Neural cell (in vitro differentiated cells): Measurements from ENCODE around the gene SLC45A1.

Experiments
- EZH2 ChIP-seq: fragments of 200-600, 300-800 bp; shearing (Covaris generic), sonication (generic); IDR thresholded peaks from 2 replicates; pipeline ENCODE4 v1.6.1; 2014; ENCODE audit warnings: antibody characterized with exemption, low read length, borderline replicate concordance, mild to moderate bottlenecking; ENCODE audit not compliant: insufficient read depth, poor library complexity, severe bottlenecking
- MXI1 ChIP-seq: fragments of 450-650 bp; conservative IDR thresholded peaks from 2 replicates; pipeline ENCODE4 v1.6.1; 2014; ENCODE audit warnings: antibody characterized with exemption, mild to moderate bottlenecking; ENCODE audit not compliant: poor library complexity, severe bottlenecking
- TF ChIP-seq, protein P1 (sequence below): fragments of 450-650 bp; IDR thresholded peaks from 2 replicates; pipeline ENCODE4 v1.5.1; 2014; ENCODE audit warnings: antibody characterized with exemption, mild to moderate bottlenecking, moderate library complexity; ENCODE audit not compliant: poor library complexity, severe bottlenecking
- TF ChIP-seq, protein P2 (sequence below): IDR thresholded peaks from 2 replicates; pipeline ENCODE4 v1.6.1; 2012; ENCODE audit warnings: borderline replicate concordance

DNA sequence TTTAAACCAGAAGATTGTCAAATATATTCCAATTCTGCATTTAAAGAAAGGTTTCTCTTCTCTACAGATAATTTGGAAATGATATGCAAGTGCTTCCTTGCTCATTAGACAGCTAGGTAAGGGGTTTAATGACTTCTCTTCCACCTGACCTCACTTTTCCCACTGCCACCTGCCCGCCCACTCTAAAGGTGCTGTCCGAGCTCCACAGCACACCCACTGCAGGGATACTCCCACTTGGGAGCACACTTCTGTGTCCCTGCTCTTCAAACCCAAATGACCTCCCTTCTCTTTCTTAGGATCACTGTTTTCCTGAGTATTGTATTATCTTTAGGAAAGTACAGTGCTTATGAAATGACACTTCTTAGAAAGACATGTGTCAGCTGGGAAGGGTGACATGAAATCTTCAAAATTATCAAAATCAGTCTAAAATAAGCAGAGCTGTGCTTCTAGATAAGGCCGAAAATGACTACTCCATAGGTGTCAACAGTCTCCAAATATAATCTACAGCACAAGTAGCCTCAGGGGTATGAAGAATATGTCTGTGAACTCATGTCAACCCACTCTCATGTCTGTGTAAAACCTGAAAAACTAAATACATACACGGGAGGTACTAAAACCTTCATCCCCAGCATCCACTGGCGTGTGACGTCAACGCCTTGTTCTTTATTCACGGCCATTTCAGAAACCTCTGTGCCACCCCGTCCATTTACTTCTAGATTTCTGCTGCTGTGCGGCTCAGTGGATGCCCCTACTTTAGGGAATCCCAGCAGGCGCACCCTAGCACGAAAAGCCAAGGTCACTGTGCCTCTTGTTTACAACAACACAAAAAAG lies 71.0 kb downstream of the SLC45A1 start:
- TF ChIP-seq, protein P1, sequence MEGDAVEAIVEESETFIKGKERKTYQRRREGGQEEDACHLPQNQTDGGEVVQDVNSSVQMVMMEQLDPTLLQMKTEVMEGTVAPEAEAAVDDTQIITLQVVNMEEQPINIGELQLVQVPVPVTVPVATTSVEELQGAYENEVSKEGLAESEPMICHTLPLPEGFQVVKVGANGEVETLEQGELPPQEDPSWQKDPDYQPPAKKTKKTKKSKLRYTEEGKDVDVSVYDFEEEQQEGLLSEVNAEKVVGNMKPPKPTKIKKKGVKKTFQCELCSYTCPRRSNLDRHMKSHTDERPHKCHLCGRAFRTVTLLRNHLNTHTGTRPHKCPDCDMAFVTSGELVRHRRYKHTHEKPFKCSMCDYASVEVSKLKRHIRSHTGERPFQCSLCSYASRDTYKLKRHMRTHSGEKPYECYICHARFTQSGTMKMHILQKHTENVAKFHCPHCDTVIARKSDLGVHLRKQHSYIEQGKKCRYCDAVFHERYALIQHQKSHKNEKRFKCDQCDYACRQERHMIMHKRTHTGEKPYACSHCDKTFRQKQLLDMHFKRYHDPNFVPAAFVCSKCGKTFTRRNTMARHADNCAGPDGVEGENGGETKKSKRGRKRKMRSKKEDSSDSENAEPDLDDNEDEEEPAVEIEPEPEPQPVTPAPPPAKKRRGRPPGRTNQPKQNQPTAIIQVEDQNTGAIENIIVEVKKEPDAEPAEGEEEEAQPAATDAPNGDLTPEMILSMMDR: no peak
- no peak for TF ChIP-seq MXI1
- no peak for TF ChIP-seq EZH2
- TF ChIP-seq, protein P2, sequence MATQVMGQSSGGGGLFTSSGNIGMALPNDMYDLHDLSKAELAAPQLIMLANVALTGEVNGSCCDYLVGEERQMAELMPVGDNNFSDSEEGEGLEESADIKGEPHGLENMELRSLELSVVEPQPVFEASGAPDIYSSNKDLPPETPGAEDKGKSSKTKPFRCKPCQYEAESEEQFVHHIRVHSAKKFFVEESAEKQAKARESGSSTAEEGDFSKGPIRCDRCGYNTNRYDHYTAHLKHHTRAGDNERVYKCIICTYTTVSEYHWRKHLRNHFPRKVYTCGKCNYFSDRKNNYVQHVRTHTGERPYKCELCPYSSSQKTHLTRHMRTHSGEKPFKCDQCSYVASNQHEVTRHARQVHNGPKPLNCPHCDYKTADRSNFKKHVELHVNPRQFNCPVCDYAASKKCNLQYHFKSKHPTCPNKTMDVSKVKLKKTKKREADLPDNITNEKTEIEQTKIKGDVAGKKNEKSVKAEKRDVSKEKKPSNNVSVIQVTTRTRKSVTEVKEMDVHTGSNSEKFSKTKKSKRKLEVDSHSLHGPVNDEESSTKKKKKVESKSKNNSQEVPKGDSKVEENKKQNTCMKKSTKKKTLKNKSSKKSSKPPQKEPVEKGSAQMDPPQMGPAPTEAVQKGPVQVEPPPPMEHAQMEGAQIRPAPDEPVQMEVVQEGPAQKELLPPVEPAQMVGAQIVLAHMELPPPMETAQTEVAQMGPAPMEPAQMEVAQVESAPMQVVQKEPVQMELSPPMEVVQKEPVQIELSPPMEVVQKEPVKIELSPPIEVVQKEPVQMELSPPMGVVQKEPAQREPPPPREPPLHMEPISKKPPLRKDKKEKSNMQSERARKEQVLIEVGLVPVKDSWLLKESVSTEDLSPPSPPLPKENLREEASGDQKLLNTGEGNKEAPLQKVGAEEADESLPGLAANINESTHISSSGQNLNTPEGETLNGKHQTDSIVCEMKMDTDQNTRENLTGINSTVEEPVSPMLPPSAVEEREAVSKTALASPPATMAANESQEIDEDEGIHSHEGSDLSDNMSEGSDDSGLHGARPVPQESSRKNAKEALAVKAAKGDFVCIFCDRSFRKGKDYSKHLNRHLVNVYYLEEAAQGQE: no peak
